GM18505 (cell line): ENCODE data around the gene ABCB7.
"Not testable (repeated sequence)": the region's sequence is repeated elsewhere in the genome, so short reads cannot be mapped to it uniquely, and the experiment has no call there.

Experiments used
- ATAC-seq: cut with Tn5 transposase; IDR thresholded peaks from one replicate; pipeline ENCODE4 v1.9.1; 2021; ENCODE audit not compliant: unreplicated experiment
- POLR2A ChIP-seq: IDR thresholded peaks from 4 replicates; pipeline ENCODE4 v1.6.1; 2011; ENCODE audit warnings: borderline replicate concordance; ENCODE audit not compliant: insufficient read depth, insufficient read length; ENCODE audit errors: extremely low read depth

ABCB7 gene

GRCh38 chrX:75051047-75051446 is 105.0 kb downstream of the ABCB7 start:
- TF ChIP-seq POLR2A = no peak
- no peak for ATAC-seq

GRCh38 chrX:75045369-75045768 is 110.7 kb downstream of the ABCB7 start:
- no peak for ATAC-seq
- no peak for TF ChIP-seq POLR2A

GRCh38 chrX:75044142-75044541 is 111.9 kb downstream of the ABCB7 start:
- ATAC-seq = not testable (repeated sequence)

DNA sequence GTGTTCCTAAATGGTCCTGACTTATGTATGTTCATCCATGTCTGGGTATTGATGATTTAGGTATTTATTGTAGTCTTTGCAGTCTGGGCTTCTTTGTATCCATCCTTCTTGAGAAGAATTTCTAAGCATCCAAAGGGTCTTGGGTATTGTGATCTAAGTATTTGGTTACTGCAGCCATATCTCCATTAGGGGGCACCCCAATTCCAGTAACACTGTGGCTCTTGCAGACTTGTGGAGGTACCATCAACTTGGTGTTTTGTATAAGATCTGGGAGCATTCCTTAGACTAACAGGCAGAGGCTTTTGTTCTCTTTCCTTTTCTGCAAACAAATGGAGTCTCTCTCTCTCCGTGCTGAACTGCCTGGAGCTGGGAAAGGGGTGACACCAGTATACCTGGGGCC is 117.2 kb downstream of the ABCB7 start:
- ATAC-seq = no peak
- no peak for TF ChIP-seq POLR2A
